Activated T-cell treated with anti-CD3 and anti-CD28 coated beads, Interleukin-2, amount 50 U/mL, for 72 hours (primary cell): ENCODE results near the gene TRIM65. TPM values are rescaled to one million over a fixed set of nuclear protein-coding genes. Genes with fewer than 3 reads are reported as not detected.
"Not testable (repeated sequence)": the region's sequence is repeated elsewhere in the genome, so short reads cannot be mapped to it uniquely, and the experiment has no call there.

Experiments
- ATAC-seq, 2 donors: fragments of 150-1000 bp; cut with Tn5 transposase; replicated peaks in 1 of 2; 2 replicates each; pipeline ENCODE4 v1.10.0; 2021; ENCODE audit warnings: moderate library complexity in 2 of 2, mild to moderate bottlenecking in 1 of 2
- DNase-seq, 2 donors: peaks; one replicate each; pipeline ENCODE4 v3.0.0; 2021 to 2022; ENCODE audit warnings: mixed read lengths in 1 of 2
- H3K27ac Mint-ChIP-seq: one replicate; pipeline ENCODE4 v1.8.0; 2022; ENCODE audit warnings: mild to moderate bottlenecking, moderate library complexity, mixed read lengths
- H3K27me3 Mint-ChIP-seq: one replicate; pipeline ENCODE4 v1.8.0; 2022; ENCODE audit warnings: low read depth, mixed read lengths
- H3K36me3 Mint-ChIP-seq, 2 donors: one replicate each; pipeline ENCODE4 v1.8.0; 2022; ENCODE audit warnings: mixed read lengths in 2 of 2, mild to moderate bottlenecking in 1 of 2; ENCODE audit not compliant: insufficient read depth in 2 of 2
- H3K4me1 Mint-ChIP-seq: one replicate; pipeline ENCODE4 v1.8.0; 2022; ENCODE audit warnings: low read depth, mixed read lengths
- H3K4me3 Mint-ChIP-seq, 2 donors: one replicate each; pipeline ENCODE4 v1.8.0; 2022; ENCODE audit warnings: mild to moderate bottlenecking in 2 of 2, mixed read lengths in 2 of 2, moderate library complexity in 2 of 2
- H3K9me3 Mint-ChIP-seq, 2 donors: one replicate each; pipeline ENCODE4 v1.8.0; 2022; ENCODE audit warnings: mixed read lengths in 2 of 2
- total RNA-seq, 2 donors: library from RNA; stranded (reverse); gene quantifications; one replicate each; pipeline ENCODE4 v1.2.3, GENCODE V29; 2022

Gene TRIM65
- total RNA-seq, 2 donors from 2014 or later = 24.0 to 30.7 TPM

DNA sequence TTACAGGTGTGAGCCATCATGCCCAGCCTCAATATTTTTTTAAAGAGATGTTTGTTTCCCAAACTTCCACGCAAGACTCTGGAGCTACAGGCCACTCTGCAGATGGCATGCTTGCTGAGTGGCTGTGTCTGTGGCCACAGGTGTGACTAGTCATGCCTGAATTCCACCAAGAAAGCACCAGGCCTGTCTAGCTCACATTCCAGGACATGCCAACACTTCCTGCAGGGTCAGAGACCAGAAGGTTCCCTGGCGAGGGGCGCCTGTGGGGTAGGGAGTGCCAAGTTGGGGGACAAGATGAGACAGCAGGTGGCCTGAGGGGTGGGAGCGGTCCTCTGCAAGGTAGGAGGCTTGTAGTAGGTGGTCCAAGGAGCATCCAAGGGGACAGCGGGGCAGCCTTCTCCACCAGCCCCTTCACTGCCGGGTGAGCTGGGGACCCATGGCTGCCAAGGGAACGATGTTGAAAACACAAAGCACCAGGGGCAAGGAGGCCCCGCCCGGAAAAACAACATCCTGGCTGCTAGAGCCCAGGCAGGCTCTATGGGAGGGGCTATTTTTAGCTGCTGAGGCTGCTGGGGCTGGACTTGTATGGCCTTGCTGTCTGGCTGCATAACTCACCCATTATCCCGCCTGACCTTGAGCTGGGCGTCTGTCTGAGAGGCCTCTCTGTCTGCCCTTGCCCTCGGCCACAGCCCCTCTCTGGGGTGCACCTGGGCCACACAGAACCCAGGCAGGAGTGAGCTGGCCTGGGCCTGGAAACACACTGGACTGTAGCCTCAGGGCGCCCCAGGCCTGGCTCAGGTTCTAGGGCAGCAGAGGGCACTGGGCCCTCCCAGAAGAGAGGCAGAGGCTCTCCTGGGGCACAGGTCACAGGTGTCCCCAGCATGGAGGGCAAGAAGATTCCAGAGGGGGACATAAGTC lies 24.1 kb downstream of the TRIM65 start:
- Mint-ChIP-seq H3K27me3 (no peaks in the 10 kb centered on the region), H3K27ac (no peak overlapping the region), H3K4me3 (no peak overlapping the region), H3K4me1 (peaks cover 33% of the 10 kb centered on the region), H3K36me3 (no peaks in the 10 kb centered on the region), H3K9me3 (no peaks in the 10 kb centered on the region)
- DNase-seq (peak in 1 of 2 donors; percentile 42), ATAC-seq (no peak)

- DNase-seq, H3K36me3 Mint-ChIP-seq, ATAC-seq, H3K4me3 Mint-ChIP-seq, H3K9me3 Mint-ChIP-seq, H3K27ac Mint-ChIP-seq, H3K27me3 Mint-ChIP-seq: not testable (repeated sequence)
- peaks cover 20% of the 10 kb centered on the region for H3K4me1 Mint-ChIP-seq
Observed at GRCh38 chr17:75870228-75870627, 26.5 kb downstream of the TRIM65 start.

DNA sequence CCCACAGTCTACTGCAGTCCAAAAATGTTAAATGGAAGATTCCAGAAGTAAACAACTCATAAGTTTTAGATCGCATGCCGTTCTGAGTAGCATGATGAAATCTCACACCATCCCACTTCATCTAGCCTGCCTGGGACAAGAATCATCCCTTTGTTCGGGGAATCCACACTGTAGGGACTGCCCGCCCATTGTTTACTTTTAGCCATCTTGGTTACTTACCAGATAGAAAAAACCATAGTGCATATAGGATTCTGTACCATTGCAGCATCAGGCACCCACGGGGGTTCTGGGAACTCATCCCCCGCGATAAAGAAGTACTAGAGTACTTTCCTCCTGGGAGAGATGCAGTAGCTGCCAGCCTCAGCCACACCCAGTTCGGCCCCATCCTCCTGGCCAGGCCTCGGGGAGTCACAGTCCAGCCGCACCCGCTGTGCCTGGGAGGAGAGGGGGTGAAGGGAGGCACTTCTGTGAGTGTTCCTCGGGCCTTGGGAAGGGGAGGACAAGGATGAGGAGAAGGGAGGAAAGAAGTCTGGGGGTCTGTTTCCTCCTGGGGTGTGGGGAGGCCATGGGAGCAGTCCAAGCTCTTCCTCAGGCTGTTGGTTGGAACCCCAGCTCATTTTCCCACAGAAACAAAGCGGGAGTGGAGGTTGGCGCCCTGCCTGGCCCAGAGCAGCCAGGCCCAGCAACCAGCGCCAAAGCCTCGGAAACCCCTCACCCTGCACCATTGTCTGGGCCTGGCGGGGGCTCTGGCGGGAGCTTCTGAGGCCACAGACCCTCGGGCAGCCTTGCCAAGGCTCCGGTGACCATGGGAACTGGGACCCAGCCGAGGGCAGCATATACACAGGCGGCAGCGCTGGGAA lies 27.2 kb downstream of the TRIM65 start:
- Mint-ChIP-seq H3K27me3 (no peaks in the 10 kb centered on the region), H3K36me3 (no peaks in the 10 kb centered on the region), H3K9me3 (no peaks in the 10 kb centered on the region), H3K27ac (no peak overlapping the region), H3K4me3 (no peak overlapping the region), H3K4me1 (peaks cover 28% of the 10 kb centered on the region)
- no peak for DNase-seq
- no peak for ATAC-seq

GRCh38 chr17:75868730-75869281 lies 27.9 kb downstream of the TRIM65 start:
- not testable (repeated sequence) for H3K9me3 Mint-ChIP-seq, ATAC-seq, DNase-seq, H3K36me3 Mint-ChIP-seq, H3K4me3 Mint-ChIP-seq, H3K27me3 Mint-ChIP-seq, H3K27ac Mint-ChIP-seq
- H3K4me1 Mint-ChIP-seq = peaks cover 33% of the 10 kb centered on the region

- H3K36me3 Mint-ChIP-seq, H3K27me3 Mint-ChIP-seq, H3K9me3 Mint-ChIP-seq, DNase-seq, ATAC-seq: not testable (repeated sequence)
- H3K4me3 Mint-ChIP-seq = peak overlapping the region in 1 of 2 donors; percentile 65
- peaks cover 21% of the 10 kb centered on the region for H3K4me1 Mint-ChIP-seq
- peak overlapping the region; percentile 51 for H3K27ac Mint-ChIP-seq
Observed at GRCh38 chr17:75865404-75866188, 31.2 kb downstream of the TRIM65 start.

GRCh38 chr17:75864887-75865286 lies 31.9 kb downstream of the TRIM65 start:
- ATAC-seq = peak; percentile 68 to 71
- Mint-ChIP-seq H3K4me1 (peaks cover 21% of the 10 kb centered on the region), H3K4me3 (peak overlapping the region; percentile 65 to 72), H3K27ac (peak overlapping the region; percentile 56)
- H3K9me3 Mint-ChIP-seq, H3K36me3 Mint-ChIP-seq, H3K27me3 Mint-ChIP-seq, DNase-seq: not testable (repeated sequence)

DNA sequence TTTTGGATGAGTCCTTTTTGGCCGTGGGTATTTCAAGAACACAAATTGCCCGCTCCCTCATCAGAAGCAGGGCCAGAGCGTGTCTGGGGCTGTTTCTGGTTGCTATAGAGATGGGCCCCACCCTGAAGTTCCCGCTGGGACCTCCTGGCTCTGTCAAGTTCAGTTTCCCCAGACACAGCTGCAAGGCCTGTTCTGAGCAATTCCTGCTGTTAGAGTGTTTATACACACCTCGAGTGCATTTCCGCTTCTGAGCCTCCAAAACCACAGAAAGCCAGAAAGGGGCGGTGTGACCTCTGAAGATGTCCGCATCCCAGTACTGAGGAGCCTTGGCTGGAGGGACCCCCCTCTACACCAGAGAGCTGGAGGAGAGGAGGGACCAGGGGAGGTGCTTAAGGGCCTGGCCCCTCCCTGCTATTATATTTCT lies 32.3 kb downstream of the TRIM65 start:
- peak; percentile 81 to 82 for ATAC-seq
- H3K4me1 Mint-ChIP-seq = peaks cover 22% of the 10 kb centered on the region
- H3K27ac Mint-ChIP-seq = peak overlapping the region; percentile 58
- H3K9me3 Mint-ChIP-seq = no peaks in the 10 kb centered on the region
- DNase-seq = peak; percentile 53 to 54
- H3K4me3 Mint-ChIP-seq = peak overlapping the region; percentile 65 to 72
- no peaks in the 10 kb centered on the region for H3K36me3 Mint-ChIP-seq
- no peaks in the 10 kb centered on the region for H3K27me3 Mint-ChIP-seq

- no peak for DNase-seq
- Mint-ChIP-seq H3K27ac (no peak overlapping the region), H3K27me3 (no peaks in the 10 kb centered on the region), H3K36me3 (no peaks in the 10 kb centered on the region), H3K4me3 (no peak overlapping the region), H3K4me1 (peaks cover 39% of the 10 kb centered on the region), H3K9me3 (no peaks in the 10 kb centered on the region)
- ATAC-seq = no peak
Observed at GRCh38 chr17:75861927-75862317, 34.8 kb downstream of the TRIM65 start.

DNA sequence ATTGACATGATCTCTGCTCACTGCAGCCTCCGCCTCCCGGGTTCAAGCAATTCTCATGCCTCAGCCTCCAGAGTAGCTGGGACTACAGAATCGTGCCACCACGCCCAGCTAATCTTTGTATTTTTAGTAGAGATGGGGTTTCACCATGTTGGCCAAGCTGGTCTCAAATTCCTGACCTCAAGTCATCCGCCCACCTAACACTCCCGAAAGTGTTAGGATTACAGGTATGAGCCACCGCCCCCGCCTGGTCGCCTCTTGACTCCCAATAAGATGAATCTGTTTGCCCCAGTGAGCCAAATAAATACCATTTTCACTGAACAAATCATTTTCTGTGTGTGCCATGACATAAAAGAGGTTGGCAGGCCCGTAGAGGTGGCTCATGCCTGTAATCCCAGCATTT lies 37.4 kb downstream of the TRIM65 start:
- DNase-seq, H3K4me3 Mint-ChIP-seq, H3K36me3 Mint-ChIP-seq, H3K27ac Mint-ChIP-seq, H3K27me3 Mint-ChIP-seq, H3K9me3 Mint-ChIP-seq, ATAC-seq: not testable (repeated sequence)
- H3K4me1 Mint-ChIP-seq = peaks cover 31% of the 10 kb centered on the region

DNA sequence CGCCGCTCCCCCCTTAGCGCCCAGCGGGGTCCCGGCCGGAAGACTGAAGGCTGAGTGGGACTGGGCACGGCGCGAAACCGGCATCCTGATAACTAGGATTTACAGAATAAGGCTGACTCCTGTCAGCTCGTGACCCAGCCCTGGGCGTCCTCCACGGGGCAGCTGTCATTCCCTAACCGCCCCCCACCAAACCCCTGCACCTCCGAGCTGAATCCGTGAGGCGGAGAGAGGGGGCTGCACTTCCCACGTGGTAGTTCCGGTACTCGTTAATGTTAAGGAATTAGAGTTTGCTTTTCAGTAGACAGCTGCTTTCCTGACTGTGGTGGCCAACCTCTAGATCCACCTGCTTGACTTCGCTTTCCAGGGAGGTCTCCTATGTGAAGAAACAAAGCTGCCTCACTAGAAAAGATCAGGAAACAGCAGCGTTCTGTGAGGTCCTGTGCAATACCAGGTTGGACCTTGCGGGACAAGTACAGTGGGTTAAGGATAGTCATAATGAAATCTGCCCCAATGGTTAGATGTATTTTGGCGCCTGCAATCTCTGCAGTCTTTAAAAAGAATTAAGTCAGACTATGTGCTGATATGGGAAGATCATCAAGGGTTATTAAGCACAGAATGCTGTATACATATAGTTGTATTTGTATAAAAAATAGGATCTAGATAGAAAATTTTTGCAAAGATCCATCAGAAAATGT lies 40.5 kb downstream of the TRIM65 start:
- Mint-ChIP-seq H3K4me1 (peaks cover 37% of the 10 kb centered on the region), H3K27ac (peak overlapping the region; percentile 71), H3K36me3 (no peaks in the 10 kb centered on the region), H3K4me3 (no peak overlapping the region), H3K9me3 (no peaks in the 10 kb centered on the region), H3K27me3 (no peaks in the 10 kb centered on the region)
- DNase-seq (no peak), ATAC-seq (peak in 1 of 2 donors; percentile 32)

GRCh38 chr17:75855310-75856061 lies 41.3 kb downstream of the TRIM65 start, which contains the start of gene WBP2:
WBP2 (minus strand) TSS chr17:75855335; CDS start chr17:75855297, 38 bp downstream.
- no peaks in the 10 kb centered on the region for H3K27me3 Mint-ChIP-seq
- peaks cover 0 to 5% of the 10 kb centered on the region in 2 donors for H3K36me3 Mint-ChIP-seq
- DNase-seq (peak; percentile 96 to 99), ATAC-seq (peak; percentile 90)
- H3K27ac Mint-ChIP-seq = peak within 1 kb of the TSS; percentile 71
- H3K9me3 Mint-ChIP-seq = no peaks in the 10 kb centered on the region
- H3K4me3 Mint-ChIP-seq = no peak within 1 kb of the TSS
- peaks cover 37% of the 10 kb centered on the region for H3K4me1 Mint-ChIP-seq
